CD14-positive monocyte (primary cell): Measurements from ENCODE around the gene TTC7B. TPM values are rescaled to one million over a fixed set of nuclear protein-coding genes. Genes with fewer than 3 reads are reported as not detected.

Experiments
- DNase-seq, 3 donors: peaks; one replicate each; pipeline ENCODE4 v3.0.0-alpha.2; 2011 to 2022
- H2AFZ ChIP-seq: 2 replicates; pipeline ENCODE4 v1.6.0; 2012; ENCODE audit warnings: mild to moderate bottlenecking, low read depth, low read length, inconsistent platforms; ENCODE audit not compliant: insufficient read depth, poor library complexity, severe bottlenecking
- H3K27ac ChIP-seq, 2 donors: 1 replicate in 1 of 2; 2 replicates in 1 of 2; pipeline ENCODE4 v1.5.1; 2012 to 2013; ENCODE audit warnings: low read length in 2 of 2, control low read depth in 1 of 2, inconsistent platforms in 1 of 2, low read depth in 1 of 2, mild to moderate bottlenecking in 1 of 2
- H3K27me3 ChIP-seq, 2 donors: one replicate each; pipeline versions ENCODE4 v1.6.0 to v1.6.1; 2011 to 2013; ENCODE audit warnings: low read length in 2 of 2; ENCODE audit not compliant: control insufficient read depth in 2 of 2, insufficient read depth in 2 of 2
- H3K36me3 ChIP-seq, 2 donors: replicated peaks in 1 of 2; 1 replicate in 1 of 2; 2 replicates in 1 of 2; pipeline versions ENCODE4 v1.5.1 to v1.6.1; 2012 to 2013; ENCODE audit warnings: low read length in 2 of 2, control low read depth in 1 of 2, inconsistent platforms in 1 of 2, mild to moderate bottlenecking in 1 of 2; ENCODE audit not compliant: insufficient read depth in 2 of 2, control insufficient read depth in 1 of 2
- H3K4me1 ChIP-seq, 2 donors: 1 replicate in 1 of 2; 2 replicates in 1 of 2; pipeline versions ENCODE4 v1.5.1 to v1.6.1; 2012 to 2013; ENCODE audit warnings: low read length in 2 of 2, control low read depth in 1 of 2, inconsistent platforms in 1 of 2, mild to moderate bottlenecking in 1 of 2, moderate library complexity in 1 of 2; ENCODE audit not compliant: insufficient read depth in 2 of 2, control insufficient read depth in 1 of 2
- H3K4me2 ChIP-seq: replicated peaks from 2 replicates; pipeline ENCODE3; 2012; ENCODE audit warnings: low read length, moderate library complexity, mild to moderate bottlenecking; ENCODE audit not compliant: poor library complexity, severe bottlenecking; ENCODE audit errors: extremely low read depth
- H3K4me3 ChIP-seq, 3 experiments: fragments of 200-600 bp in 1 of 3; sonication (generic) in 1 of 3; replicated peaks in 1 of 3; 1 replicate in 2 of 3; 2 replicates in 1 of 3; pipeline ENCODE4 v1.5.1; 2011 to 2013; ENCODE audit warnings: low read length in 3 of 3, mild to moderate bottlenecking in 3 of 3, control low read depth in 2 of 3, low read depth in 2 of 3, inconsistent platforms in 1 of 3, moderate library complexity in 1 of 3
- H3K79me2 ChIP-seq: 2 replicates; pipeline ENCODE4 v1.6.0; 2012; ENCODE audit warnings: mild to moderate bottlenecking, control low read depth, inconsistent platforms, low read length, moderate library complexity; ENCODE audit not compliant: insufficient read depth
- H3K9ac ChIP-seq: 2 replicates; pipeline ENCODE4 v1.6.0; 2017; ENCODE audit warnings: low read length, mild to moderate bottlenecking; ENCODE audit not compliant: insufficient read depth, poor library complexity, severe bottlenecking
- H3K9me3 ChIP-seq, 2 donors: replicated peaks in 1 of 2; 1 replicate in 1 of 2; 2 replicates in 1 of 2; pipeline versions ENCODE4 v1.5.1 to v1.6.1; 2012 to 2013; ENCODE audit warnings: low read length in 2 of 2, control low read depth in 1 of 2; ENCODE audit not compliant: control insufficient read depth in 1 of 2, insufficient read depth in 1 of 2
- H4K20me1 ChIP-seq: 2 replicates; pipeline ENCODE4 v1.6.0; 2012; ENCODE audit warnings: mild to moderate bottlenecking, low read length, control low read depth, moderate library complexity; ENCODE audit not compliant: insufficient read depth
- H3K27ac Mint-ChIP-seq, 7 donors: one replicate each; pipeline ENCODE4 v1.8.0; 2020; ENCODE audit warnings: mild to moderate bottlenecking in 7 of 7, mixed read lengths in 7 of 7, moderate library complexity in 6 of 7, inconsistent platforms in 2 of 7
- H3K27me3 Mint-ChIP-seq, 3 donors: one replicate each; pipeline ENCODE4 v1.8.0; 2021 to 2022; ENCODE audit warnings: low read depth in 3 of 3, mild to moderate bottlenecking in 3 of 3, mixed read lengths in 3 of 3, moderate library complexity in 3 of 3, inconsistent platforms in 1 of 3
- H3K36me3 Mint-ChIP-seq, 2 donors: one replicate each; pipeline ENCODE4 v1.8.0; 2020; ENCODE audit warnings: mixed read lengths in 2 of 2, inconsistent platforms in 1 of 2, mild to moderate bottlenecking in 1 of 2
- H3K4me1 Mint-ChIP-seq: one replicate; pipeline ENCODE4 v1.8.0; 2020; ENCODE audit warnings: mild to moderate bottlenecking, mixed read lengths
- H3K4me3 Mint-ChIP-seq, 2 donors: one replicate each; pipeline ENCODE4 v1.8.0; 2020; ENCODE audit warnings: mild to moderate bottlenecking in 2 of 2, mixed read lengths in 2 of 2, moderate library complexity in 1 of 2
- H3K9me3 Mint-ChIP-seq, 7 donors: one replicate each; pipeline ENCODE4 v1.8.0; 2020 to 2022; ENCODE audit warnings: mixed read lengths in 7 of 7, mild to moderate bottlenecking in 6 of 7, moderate library complexity in 6 of 7, inconsistent platforms in 2 of 7
- WGBS: methylation state at CpG from one replicate; pipeline ENCODE4 v1.1.5; 2013; ENCODE audit warnings: missing lambda C conversion rate; ENCODE audit not compliant: insufficient coverage; 5-methylcytosine and 5-hydroxymethylcytosine counted together
- intact Hi-C, 2 donors: fragments of 100-400 bp; cut with micrococcal nuclease; formaldehyde crosslinking; loops; one replicate each; pipeline versions ENCODE4 v1.15.0 to v1.15.1; 2023
- polyA plus RNA-seq, 3 donors: library from polyadenylated mRNA; depleted of rRNA in 1 of 3; unstranded in 2 of 3; stranded (reverse) in 1 of 3; fragments of 300-500 nt in 2 of 3; fragments of >200 nt in 1 of 3; fragmentation: Illumina TruSeq in 2 of 3; gene quantifications; 1 replicate in 2 of 3; 2 replicates in 1 of 3; pipeline ENCODE4 v1.2.3, GENCODE V29; 2012 to 2021
- TF ChIP-seq, protein P1 (sequence below): fragments of 200-600 bp; IDR thresholded peaks from one replicate; pipeline ENCODE4 v1.8.0; 2022; ENCODE audit warnings: antibody characterized with exemption, mild to moderate bottlenecking

Gene TTC7B
- polyA plus RNA-seq, 3 donors, result 0.87 to 2.6 (median 1.2) TPM

DNA sequence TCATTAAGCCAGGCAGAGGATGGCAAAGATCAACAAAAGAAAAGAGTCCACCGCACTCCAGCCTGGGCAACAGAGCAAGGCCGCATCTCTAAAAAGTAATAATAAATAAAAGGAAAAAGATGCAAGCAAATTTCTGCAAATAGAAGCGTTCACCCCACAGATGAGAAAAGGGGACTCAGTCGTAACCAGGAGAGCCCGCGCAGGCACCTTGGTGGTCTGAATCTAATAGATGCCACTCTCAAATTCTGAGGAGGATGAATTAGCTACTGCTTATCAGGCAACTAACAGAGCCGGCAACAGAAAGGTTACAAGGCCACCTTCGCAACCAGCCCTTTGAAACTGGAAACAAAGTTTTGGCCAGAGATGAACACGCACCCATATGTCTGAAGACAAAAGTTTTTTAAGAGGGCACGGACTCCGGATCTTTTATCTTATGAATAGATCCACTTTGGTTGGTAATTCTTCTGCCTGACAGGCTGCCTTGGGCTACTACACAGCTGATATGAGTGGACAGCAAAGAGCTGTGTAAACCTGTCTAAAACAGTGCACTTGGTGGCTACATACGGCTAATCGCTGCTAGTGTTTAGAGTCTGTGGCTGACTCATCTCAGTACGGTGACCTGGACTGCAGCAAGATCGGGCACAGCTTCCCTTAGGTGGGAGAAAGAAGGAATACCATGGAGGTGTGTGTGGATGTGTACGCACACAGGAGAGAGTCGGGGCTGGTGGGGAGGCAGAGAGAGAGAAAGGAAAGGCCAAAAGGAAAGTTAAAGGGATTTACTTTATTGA, 32.9 kb upstream of the TTC7B start:
- H3K4me1 Mint-ChIP-seq, result no peaks in the 10 kb centered on the region
- DNase-seq, result no peak
- Histone ChIP-seq H3K4me1 (no peaks in the 10 kb centered on the region), H3K4me2 (no peak overlapping the region), H3K9ac (no peak overlapping the region), H3K27me3 (no peaks in the 10 kb centered on the region), H4K20me1 (no peaks in the 10 kb centered on the region), H3K9me3 (no peaks in the 10 kb centered on the region), H3K4me3 (no peak overlapping the region), H3K79me2 (no peaks in the 10 kb centered on the region), H2AFZ (no peak overlapping the region), H3K27ac (no peak overlapping the region), H3K36me3 (no peaks in the 10 kb centered on the region)
- WGBS, result 92% methylated on average over 13 of the region's 17 CpGs
- intact Hi-C loops, result no loop called here
- H3K4me3 Mint-ChIP-seq, result no peak overlapping the region
- peak overlapping the region in 1 of 7 donors; percentile 2 for H3K27ac Mint-ChIP-seq
- peaks cover 0 to 5% of the 10 kb centered on the region in 2 donors for H3K36me3 Mint-ChIP-seq
- peaks cover 0 to 2% (median 0%) of the 10 kb centered on the region in 7 donors for H3K9me3 Mint-ChIP-seq
- peaks cover 0 to 2% (median 0%) of the 10 kb centered on the region in 3 donors for H3K27me3 Mint-ChIP-seq
- TF ChIP-seq, protein P1, sequence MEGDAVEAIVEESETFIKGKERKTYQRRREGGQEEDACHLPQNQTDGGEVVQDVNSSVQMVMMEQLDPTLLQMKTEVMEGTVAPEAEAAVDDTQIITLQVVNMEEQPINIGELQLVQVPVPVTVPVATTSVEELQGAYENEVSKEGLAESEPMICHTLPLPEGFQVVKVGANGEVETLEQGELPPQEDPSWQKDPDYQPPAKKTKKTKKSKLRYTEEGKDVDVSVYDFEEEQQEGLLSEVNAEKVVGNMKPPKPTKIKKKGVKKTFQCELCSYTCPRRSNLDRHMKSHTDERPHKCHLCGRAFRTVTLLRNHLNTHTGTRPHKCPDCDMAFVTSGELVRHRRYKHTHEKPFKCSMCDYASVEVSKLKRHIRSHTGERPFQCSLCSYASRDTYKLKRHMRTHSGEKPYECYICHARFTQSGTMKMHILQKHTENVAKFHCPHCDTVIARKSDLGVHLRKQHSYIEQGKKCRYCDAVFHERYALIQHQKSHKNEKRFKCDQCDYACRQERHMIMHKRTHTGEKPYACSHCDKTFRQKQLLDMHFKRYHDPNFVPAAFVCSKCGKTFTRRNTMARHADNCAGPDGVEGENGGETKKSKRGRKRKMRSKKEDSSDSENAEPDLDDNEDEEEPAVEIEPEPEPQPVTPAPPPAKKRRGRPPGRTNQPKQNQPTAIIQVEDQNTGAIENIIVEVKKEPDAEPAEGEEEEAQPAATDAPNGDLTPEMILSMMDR, result no peak

DNA sequence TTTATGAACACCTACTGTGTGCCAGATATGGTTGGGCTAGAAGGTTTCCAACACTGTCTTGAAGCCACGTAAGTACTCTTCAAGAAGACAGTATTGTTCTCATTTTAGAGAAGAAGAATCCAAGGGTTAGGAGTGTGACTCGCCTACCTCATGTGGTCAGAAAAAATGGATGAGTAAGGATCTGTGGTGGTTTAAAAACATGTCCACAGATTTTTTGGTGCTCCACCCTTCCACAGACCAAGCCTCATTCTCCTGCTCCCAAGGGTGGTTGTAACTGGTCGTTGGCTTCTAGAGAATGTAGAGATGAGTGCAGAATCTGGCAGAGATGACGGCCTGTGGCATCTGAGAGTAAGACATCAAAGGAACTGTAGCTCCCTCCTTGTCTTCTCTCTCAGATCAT, 30.3 kb upstream of the TTC7B start:
- Histone ChIP-seq H3K9ac (no peak overlapping the region), H3K4me1 (no peaks in the 10 kb centered on the region), H3K79me2 (no peaks in the 10 kb centered on the region), H2AFZ (no peak overlapping the region), H4K20me1 (no peaks in the 10 kb centered on the region), H3K27ac (no peak overlapping the region), H3K27me3 (no peaks in the 10 kb centered on the region), H3K4me2 (no peak overlapping the region), H3K36me3 (no peaks in the 10 kb centered on the region), H3K4me3 (no peak overlapping the region), H3K9me3 (no peaks in the 10 kb centered on the region)
- DNase-seq, result no peak
- no peak overlapping the region for H3K4me3 Mint-ChIP-seq
- WGBS, result 100% methylated on average over 1 of the region's 4 CpGs
- peaks cover 0 to 5% of the 10 kb centered on the region in 2 donors for H3K36me3 Mint-ChIP-seq
- peaks cover 0 to 2% (median 0%) of the 10 kb centered on the region in 7 donors for H3K9me3 Mint-ChIP-seq
- intact Hi-C loops, result no loop called here
- H3K27me3 Mint-ChIP-seq, result peaks cover 0 to 5% (median 2%) of the 10 kb centered on the region in 3 donors
- peaks cover 3% of the 10 kb centered on the region for H3K4me1 Mint-ChIP-seq
- TF ChIP-seq, protein P1, result no peak
- no peak overlapping the region for H3K27ac Mint-ChIP-seq
